ENCODE results near the gene SLCO1B3.
"Not testable (repeated sequence)": the region's sequence is repeated elsewhere in the genome, so short reads cannot be mapped to it uniquely, and the experiment has no call there.

The SLCO1B3 gene, protein sequence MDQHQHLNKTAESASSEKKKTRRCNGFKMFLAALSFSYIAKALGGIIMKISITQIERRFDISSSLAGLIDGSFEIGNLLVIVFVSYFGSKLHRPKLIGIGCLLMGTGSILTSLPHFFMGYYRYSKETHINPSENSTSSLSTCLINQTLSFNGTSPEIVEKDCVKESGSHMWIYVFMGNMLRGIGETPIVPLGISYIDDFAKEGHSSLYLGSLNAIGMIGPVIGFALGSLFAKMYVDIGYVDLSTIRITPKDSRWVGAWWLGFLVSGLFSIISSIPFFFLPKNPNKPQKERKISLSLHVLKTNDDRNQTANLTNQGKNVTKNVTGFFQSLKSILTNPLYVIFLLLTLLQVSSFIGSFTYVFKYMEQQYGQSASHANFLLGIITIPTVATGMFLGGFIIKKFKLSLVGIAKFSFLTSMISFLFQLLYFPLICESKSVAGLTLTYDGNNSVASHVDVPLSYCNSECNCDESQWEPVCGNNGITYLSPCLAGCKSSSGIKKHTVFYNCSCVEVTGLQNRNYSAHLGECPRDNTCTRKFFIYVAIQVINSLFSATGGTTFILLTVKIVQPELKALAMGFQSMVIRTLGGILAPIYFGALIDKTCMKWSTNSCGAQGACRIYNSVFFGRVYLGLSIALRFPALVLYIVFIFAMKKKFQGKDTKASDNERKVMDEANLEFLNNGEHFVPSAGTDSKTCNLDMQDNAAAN

GRCh38 chr12:20810487-20810886 lies at the start of gene SLCO1B3:
SLCO1B3 (plus strand) TSS chr12:20810705; CDS start chr12:20815739, 5,034 bp downstream.
- no peak for DNase-seq (ENCODE audit: low read depth)
- no peak for TF ChIP-seq CTCF (IDR thresholded peaks at IDR 0.05; ENCODE audit: insufficient read depth, low read depth, low read length, missing control alignments)
- H3K4me3 ChIP-seq (ENCODE audit: low read length) = no peak within 1 kb of the TSS

- DNase-seq (ENCODE audit: low read depth) = no peak
- no peak for TF ChIP-seq CTCF (IDR thresholded peaks at IDR 0.05; ENCODE audit: insufficient read depth, low read depth, low read length, missing control alignments)
- no peak overlapping the region for H3K4me3 ChIP-seq (ENCODE audit: low read length)
These were observed 33.1 kb upstream of the SLCO1B3 start for GRCh38 chr12:20777420-20777819.

DNA sequence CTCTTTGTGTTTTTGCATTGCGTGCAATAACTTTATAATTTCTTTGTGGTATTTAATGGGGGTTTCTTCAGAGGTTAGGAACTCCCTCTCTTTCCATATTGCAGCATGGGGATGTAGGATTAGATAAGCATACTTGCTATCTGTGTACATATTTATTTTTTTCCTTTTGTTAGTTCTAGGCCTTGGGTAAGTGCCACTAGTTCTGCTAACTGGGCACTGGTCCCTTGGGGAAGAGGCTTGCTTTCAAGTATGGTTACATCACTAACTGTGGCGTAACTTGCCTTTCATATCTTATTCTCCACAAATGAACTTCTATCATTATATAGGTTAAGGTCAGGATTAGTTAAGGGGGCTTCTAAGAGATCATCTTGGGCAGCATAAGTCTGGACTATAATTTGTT lies 31.5 kb upstream of the SLCO1B3 start:
- no peak overlapping the region for H3K4me3 ChIP-seq (ENCODE audit: low read length)
- TF ChIP-seq CTCF (IDR thresholded peaks at IDR 0.05; ENCODE audit: insufficient read depth, low read depth, low read length, missing control alignments) = no peak
- no peak for DNase-seq (ENCODE audit: low read depth)

GRCh38 chr12:20779971-20780370 lies 30.5 kb upstream of the SLCO1B3 start:
- not testable (repeated sequence) for DNase-seq (ENCODE audit: low read depth); H3K4me3 ChIP-seq (ENCODE audit: low read length)

GRCh38 chr12:20783796-20784357 lies 26.6 kb upstream of the SLCO1B3 start:
- not testable (repeated sequence) for H3K4me3 ChIP-seq (ENCODE audit: low read length); DNase-seq (ENCODE audit: low read depth)

- no peak for TF ChIP-seq CTCF (IDR thresholded peaks at IDR 0.05; ENCODE audit: insufficient read depth, low read depth, low read length, missing control alignments)
- H3K4me3 ChIP-seq (ENCODE audit: low read length) = no peak overlapping the region
- no peak for DNase-seq (ENCODE audit: low read depth)
These were observed 17.5 kb upstream of the SLCO1B3 start for GRCh38 chr12:20792971-20793370.

DNA sequence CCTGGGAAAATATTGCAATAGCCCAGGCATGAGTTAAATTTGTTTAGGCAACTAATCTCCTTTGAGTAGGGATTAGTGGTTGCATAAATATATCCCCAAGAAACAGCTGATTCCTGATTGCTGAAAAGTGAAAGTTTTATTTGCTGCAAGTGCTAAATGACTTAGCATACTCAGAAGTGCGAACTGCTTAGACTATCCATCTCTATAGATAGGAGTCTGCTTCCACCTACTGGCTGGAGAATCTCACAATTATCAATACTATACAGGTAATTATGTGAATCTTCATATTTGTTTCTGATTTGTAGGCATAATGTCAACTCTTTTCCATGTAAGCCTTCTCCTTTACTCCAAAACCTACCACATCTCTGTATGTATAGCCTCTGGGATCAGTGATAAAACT lies 12.0 kb upstream of the SLCO1B3 start:
- peak; percentile 31 for TF ChIP-seq CTCF (IDR thresholded peaks at IDR 0.05; ENCODE audit: insufficient read depth, low read depth, low read length, missing control alignments)
- H3K4me3 ChIP-seq (ENCODE audit: low read length) = no peak overlapping the region
- peak; percentile 17 for DNase-seq (ENCODE audit: low read depth)
